HG02678 (cell line): ENCODE data around the gene MYL7.

Source experiments
- ATAC-seq: cut with Tn5 transposase; IDR thresholded peaks from one replicate; pipeline ENCODE4 v1.9.1; 2021; ENCODE audit warnings: mild to moderate bottlenecking, moderate library complexity; ENCODE audit not compliant: unreplicated experiment

Gene MYL7

DNA sequence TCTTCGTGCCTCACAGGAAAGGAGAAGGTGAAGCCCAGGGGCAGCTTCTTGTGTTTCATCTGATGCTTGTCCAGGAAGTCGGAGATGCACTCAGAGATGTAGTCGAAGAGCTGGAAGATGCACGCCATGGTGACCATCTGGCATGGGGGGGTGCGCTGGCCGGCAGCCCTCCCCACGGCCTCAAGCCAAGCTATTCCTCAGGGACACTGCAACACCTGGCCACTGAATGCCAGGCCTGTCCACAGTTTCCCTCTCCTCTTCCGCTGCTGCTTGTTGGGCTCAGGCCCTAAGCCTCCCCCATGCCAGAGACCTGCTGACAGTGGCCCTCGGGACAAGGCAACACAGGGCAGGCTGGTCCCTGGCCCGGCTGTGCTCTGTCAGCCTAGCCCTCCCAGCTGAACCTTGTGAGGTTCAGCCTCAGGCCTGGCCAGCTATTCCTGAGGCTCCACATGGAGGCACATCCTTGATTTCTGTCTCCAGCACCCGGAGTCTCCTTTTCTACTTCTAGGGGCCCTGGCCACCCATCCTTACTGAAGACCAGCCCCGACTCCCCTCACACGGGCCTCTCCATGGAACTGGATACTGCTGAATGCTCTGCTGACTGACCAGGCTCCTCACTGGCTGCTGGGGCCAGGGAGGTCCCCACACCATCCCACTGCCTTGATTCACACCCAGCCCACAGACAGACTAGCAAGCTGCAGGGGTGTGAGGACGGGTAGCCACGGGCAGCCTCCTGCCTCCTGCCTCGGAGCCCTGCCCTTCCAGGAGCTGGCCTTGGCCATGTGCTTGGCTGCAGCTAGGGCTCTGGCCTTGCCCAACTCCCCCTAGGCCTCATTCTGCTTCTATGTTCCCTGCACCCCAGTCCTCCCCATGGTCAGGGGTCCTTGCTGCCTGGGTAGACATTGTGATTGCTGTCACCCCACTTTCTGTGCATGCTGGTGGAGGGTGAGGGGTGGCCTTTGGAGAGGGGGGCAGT lies 10.1 kb upstream of the MYL7 start:
- no peak for ATAC-seq

DNA sequence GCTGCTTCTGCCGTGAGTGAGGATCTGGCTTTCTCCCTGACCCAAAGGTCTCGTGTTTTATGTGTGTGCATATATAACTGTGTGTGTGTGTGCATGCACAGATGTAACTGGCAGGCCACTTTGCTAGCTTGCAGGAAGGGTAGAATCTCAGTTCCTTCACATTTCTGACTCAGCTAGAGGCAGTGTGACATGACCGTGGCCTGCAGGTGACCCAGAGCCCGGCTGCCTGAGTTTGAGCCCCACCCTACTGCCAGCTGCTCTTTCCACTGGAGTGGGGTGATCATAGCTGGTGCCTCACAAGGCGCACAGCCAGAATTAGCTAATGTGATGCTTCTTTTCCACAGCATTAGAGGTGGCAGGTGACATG lies 9.3 kb upstream of the MYL7 start:
- ATAC-seq: no peak

DNA sequence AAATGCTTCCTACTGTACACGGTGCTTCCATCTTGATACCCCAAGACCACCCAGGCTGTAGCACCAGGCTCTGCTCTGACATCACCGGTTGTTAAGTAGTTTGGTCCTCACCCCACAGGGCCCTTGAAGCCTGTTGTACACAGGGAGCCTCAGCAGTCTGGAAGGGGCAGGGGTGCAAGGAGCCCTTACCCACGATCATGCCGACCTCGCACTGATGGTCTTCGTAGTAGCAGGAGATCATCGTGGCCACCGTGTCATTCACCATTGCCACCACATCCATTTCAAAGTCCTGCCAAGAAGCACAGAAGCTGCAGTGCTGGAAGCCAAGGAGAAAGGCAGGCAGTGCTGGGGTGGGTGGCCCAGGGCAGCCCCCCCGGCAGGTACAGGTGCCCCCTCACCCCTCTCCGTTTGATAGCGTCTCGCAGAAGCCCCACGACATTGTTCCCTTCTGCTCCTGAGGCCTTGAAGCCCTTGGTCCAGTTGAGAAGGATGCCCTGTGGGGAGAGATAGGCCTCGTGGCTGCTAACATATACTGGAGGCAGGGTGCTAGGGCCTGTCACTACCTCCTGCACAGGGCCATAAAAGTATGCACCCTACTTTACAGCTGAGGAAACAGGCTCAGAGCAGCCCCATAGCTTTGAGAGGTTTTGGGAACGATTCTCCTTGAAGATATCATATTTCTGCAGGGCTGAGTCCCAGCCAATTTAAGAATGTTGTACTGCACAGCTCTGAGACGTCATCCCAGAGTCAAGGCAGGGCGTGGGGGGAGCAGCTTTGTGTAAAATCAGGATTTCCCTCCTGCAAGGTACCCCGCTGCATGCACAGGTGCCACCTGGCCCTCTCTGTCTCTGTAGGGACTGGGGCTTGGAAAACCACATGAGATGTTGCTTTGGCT lies 8.7 kb upstream of the MYL7 start:
- no peak for ATAC-seq

DNA sequence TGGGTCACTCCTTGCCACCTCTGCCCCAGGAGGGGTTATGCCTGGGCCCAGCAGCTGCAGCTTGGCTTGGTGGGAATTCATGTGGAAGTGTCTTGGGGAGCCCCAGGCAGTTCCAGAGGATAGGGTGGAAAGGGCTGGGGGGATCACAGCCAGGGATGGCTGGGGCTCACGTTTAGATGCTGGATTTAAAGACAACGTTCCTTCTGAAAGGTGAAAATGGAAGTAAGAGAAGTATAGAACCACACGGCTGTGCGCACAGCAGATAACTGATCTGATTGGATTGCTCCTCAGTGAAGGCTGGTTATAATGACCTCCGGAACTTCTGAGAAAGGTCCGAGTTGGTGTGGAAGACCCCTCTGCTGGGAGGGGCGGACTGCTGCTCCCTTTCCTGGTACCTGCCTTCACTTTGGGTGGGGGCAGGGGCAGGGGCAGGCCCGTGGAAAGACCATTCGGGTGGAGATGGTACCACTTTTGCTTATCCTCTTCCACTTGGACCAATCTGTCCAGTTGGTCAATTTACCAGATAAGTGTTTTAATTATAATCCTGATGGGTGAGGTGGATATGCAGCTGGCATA lies 7.9 kb upstream of the MYL7 start:
- no peak for ATAC-seq

DNA sequence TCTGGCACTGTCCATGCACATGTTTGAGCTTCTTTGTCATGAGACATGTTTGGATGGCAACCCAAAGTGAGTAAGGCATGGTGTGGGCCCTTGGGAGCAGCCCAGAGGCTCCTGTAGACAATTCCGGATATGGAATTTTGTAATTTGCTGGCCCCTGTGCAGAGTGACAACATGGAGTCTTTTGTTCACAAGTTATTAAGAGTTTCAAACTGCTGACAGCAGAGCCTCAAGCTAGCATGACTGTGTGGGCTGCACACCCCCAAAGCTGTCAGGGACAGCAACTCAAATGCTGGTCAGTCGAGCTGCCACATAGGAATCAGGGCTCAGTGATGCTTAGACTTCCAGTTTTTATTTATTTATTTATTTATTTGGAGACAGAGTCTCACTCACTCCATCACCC lies 7.0 kb upstream of the MYL7 start:
- no peak for ATAC-seq

DNA sequence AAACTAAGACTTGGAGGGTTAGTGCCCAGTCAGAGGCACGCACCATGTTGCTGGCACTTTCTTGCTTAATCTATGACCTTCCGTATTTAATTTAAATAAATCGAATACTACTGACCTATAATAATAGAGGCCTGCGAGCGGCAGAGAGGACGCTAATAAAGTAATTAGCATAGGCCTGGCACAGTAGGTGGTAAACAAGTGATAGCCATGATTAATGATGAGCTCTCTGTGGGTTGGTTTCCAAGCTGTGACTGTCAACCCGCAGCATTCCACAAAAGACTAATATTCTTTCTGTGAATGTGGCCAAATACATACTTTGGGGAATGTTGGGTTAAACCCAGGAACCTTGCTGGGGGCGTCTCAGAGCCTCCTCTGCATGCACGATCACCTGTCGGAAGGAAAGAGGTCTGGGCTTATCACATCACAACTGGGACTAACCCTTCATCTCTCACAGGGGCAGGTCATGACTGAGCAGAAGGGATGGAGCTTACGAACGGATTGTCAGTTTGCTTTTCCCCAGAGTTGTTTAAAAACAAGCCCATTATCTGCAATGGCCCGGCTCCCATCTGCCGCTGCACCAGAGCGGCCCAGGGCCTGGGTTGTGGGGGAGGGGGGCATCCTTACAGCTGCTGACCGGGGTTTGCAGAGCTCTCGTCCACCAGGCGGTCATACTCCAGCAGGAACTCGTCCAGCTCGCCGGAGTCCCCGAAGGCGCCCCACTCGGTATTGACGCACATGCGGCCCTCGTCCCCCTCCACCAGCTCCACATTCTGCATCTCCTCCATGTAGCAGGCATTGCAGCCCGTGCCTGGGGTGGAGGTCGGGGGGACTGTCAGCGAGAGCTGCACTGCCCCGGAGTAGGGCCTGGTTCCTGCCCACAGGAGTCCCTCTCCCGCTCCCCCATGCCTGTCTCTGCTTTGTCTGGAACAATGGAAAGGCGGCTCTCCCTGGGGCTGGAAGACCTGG lies 6.2 kb upstream of the MYL7 start:
- no peak for ATAC-seq

DNA sequence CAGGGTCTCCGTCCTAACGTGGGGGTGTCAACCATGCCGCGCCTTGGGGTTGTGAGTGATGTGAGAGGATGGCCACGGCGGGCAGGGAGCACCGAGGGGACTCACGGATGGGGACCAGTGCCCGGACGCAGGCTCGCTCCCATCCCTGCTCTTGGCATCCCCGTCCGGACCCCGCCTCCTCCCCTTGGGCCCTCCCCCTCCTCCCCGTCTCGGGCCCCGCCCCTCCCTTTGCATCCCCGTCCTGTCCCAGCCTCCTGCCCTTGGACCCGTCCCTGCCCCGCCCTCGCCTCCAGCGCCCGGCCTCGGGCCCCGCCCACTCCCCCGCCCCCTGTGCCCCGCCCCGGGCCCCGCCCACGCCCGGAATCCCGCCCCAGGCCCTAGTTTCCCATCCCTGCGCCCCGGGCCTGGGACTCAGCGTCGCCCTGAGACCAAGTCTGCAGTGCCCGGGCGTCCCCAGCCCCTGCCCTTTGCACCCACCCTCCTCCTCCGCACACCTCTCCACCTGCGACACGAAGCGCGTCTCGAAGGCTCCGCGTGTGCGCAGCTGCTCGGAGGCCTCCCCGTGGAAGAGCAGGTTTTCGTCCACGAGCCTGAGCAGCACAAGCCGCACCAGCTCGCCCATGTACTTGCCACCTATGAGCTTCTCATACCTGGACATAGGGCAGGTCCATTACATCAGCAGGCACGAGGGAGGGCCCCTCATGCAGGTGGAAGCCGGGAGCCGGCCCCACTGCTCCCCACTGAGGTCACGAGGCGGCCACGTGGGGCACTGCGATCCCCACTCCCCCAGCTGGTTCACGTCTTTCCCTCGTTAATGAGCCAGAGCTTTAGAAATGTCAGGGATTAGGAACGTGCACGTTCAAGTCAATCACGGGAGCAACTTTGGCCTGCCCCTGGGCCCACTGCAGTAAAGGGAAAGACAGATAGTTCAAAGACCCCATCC lies 5.1 kb upstream of the MYL7 start:
- ATAC-seq: no peak

DNA sequence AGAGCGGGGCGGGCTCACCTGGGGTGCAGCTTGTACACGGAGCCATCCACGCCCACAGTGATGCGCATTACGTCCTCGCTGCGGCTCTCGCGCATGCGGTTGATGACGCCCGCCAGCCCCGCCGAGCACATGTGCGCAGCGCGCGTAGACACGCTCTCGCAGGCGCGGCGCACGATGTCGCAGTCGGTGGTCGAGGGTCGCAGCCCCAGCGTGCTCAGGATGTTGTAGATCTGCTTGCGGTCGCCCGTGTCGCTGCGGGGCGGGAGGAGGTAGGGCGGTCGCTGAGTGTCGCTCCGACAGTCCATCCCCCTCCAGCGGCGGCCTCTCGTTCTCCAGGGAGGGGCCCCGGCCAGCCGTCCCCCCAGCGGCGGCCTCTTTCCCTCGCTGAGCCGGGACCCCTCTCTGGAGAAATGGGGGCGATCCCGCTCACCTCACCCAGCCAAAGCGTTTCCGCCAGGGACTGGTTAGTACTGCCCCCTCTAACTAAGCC lies 4.4 kb upstream of the MYL7 start:
- ATAC-seq: no peak

DNA sequence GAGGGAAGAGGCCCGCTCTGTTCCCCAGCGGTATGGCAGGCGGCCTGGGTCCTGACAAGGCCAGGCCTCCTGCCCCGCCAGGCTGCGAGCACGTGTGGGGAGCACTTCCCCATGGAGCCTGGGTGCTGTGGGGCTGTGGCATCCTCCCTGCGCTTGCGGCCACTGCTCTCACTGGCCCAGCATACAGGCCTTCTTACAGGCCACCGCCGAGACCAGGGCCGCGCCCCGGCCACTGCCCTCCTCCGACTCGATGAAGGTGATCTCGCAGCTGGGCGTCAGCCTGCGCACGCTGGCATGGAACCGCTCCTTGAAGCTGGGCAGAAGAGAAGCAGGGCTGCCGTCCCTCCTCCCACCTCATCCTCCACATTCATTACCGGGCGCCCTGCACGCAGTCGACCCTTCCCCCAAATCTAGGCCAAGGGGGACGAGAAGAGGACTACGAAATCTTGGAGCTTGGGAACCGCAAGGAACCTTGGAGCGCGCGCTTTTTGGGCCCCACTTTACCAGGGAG lies 3.9 kb upstream of the MYL7 start:
- no peak for ATAC-seq

DNA sequence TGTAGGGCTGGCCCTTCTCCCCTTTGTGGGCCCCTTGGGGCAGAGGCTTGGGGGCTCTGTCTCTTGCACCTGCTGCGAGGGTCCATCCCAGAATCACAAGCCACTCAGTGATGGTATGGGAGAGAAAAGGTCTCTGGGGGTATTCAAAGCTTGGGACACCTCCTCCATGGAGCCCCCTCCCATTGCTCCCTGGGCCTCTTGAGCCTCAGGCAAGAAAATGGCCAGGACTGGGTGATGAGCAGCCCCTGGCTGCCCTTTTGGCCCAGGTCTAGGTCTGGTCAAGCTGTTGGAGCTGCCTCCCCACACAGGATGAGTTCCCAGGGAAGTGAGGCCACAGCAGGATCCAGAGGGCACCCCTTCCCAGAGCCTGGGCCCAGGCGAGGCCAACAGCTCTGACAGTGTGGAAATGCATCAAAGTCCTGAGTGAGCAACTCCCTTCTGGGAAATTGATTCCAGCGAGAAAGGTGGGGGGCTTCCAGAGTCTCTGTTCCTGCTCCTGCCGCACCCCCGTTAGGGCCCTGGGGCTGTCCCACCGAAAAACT lies 3.4 kb upstream of the MYL7 start:
- ATAC-seq: no peak

DNA sequence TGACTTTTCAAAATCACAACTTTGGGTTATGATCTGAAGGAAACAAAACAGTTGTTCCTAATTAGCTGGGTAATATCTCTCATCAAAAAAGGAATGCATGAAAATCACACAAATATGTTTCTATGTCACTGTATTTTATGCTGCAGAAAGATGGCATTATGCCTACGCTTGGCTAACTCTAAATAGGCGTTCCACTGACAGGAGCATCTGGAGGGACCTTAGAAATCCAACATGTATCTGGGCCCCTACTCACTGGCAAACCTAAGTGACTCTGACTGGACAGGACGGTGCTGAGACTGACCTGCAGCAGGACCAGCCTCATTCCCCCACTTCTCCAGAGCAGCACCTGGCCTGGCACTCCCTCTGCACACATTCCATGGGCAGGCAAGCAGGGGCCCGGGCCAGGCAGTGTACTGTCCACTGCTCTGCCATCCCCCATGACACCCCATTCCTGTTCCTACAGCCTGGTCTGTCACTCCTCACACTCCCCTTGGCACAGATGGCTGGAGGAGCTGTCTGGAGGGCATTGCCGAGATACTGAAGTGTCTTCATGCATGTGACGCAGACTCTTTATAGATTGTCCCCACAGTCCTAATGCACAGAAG lies 2.6 kb upstream of the MYL7 start:
- no peak for ATAC-seq

DNA sequence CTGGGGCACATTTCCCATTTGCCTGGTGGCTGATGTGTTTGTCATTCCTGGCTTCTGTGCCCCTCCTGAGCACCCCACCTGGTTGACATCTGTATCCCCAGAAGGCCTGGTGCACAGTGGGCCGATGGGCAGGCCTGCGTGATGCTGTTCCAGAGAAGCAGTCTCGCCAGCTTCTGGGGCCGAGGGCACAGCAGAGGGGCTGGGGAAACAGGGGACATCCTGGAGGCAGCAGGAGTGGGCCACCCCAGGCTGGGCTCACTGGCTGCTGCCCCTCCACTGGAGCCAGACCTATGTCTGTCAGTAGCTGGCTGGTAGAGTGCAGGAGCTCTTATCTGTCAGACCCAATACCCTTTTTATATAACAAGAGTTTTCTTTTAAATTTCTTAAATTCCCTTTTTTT lies 896 bp upstream of the MYL7 start:
- no peak for ATAC-seq

DNA sequence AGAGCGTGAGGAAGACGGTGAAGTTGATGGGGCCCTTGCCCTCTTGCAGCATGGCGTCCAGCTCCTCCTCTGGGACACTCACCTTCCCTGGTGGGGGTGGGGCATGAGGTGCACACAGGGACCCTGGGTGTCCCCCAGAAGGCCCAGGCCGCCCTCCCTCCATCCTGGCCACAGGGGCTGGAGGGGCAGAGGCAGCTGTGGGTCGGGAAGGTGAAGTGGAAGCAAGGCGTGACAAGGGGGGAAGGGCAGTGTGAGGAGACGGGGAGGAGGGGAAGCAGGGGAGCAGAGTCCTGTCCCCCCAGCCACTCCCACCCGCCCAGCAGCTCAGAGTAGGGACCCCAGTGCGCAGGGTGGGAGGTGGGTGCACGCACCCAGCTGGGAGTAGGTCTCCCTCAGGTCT lies 791 bp downstream of the MYL7 start:
- no peak for ATAC-seq

DNA sequence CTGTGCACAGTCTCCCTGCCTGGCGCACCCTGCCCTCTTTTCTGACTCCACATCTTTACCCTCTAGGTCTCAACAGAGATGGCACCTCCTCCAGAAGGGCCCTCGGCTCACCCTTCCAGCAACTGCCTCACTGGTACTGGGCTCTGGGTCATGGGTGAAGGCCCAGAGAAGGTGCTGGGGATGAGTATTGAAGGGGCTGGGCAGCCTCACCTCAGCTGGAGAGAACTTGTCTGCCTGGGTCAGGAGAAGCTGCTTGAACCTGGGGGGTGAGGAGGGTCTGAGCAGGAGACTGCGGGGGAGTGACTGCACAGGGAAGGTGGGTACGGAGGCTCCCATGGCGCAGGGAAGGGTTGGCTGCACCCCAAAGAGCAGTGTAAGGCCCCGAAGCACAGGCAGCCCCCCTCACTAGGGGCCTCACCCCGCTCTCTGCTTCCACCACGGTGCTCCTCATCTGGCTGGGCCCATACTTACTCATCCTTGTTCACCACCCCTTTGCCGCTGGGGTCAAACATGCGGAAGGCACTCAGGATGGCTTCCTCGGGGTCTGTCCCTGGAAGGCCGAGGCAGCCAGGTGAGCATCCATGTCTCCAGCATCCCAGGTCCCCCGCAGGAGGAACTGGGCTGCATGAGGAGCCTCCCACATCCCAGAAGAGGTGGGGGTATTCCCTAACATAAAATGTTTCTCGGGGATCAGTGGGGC lies 1.7 kb downstream of the MYL7 start:
- no peak for ATAC-seq

DNA sequence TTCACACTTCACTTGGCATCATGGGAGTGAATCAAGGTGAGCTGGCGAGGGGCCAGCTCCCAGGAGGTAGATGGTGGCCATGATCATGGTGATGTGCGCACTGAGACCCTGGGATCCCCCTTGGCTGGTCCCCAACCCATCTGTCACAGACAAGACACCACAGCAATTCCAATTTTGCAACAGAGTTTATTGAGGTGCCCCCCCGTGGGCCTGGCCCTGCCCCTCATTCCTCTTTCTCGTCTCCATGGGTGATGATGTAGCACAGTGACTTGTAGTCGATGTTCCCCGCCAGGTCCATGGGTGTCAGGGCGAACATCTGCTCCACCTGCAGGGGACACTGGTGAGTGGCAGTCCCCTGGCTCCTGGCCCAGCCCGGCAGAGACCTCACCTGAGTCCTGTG lies 2.4 kb downstream of the MYL7 start:
- no peak for ATAC-seq

DNA sequence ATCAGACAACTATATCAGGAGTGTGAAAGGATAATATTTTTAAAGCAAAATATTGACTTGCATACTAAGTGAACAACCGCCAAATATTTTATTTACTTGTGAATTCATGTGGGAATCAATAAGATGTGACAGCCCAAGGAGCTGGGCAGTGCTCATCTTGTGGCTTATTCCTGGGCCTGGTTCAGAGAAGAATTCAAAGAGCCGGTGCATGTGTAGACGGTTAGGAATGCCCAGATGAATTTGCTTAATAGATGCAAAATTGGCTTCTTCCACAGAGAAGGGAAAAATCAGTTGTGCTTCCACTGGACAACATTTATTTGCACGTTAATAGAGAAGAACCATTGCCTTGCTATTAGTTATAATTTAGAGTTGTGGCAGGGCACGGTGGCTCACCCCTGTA lies 4.4 kb downstream of the MYL7 start:
- ATAC-seq: no peak

DNA sequence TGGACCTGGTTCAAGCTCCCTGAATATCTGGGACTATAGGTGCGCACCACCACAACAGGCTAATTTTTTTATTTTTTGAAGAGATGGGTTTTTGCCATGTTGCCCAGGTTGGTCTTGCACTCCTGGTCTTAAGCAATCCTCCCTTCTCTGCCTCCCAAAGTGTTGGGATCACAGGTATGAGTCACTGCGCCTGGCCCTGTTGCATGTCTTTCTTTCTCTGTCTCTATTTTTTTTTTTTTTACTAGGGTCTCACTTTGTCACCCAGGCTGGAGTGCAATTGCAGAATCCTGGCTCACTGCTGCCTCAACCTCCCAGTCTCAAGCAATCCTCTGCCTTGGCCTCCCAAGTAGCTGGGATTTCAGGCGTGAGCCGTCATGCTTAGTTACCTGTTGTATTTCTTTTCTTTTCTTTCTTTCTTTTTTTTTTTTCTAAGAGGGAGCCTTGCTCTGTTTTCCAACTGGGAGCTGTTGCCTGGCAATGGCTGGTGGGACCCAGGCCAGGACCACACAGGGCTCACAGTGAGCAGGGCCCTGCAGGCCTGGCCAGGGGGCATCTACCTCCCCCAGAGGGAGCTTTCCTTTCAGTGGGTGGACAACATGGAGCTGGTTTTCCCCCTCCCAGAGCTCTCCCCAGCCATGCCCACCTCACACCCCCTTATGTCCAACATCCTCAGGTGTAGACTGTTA lies 6.0 kb downstream of the MYL7 start:
- no peak for ATAC-seq
